ENCODE measurements around the gene UNC45A. TPM values are rescaled to one million over a fixed set of nuclear protein-coding genes. Genes with fewer than 3 reads are reported as not detected.

Gene UNC45A
- total RNA-seq, 4 donors from 2014 or later = 45.6 to 78.4 (median 55.3) TPM

GRCh38 chr15:90914305-90915080 is 20.6 kb upstream of the UNC45A start:
- H3K4me1 ChIP-seq = no peaks in the 10 kb centered on the region
- no peak for TF ChIP-seq CTCF (IDR thresholded peaks at IDR 0.05)
- no peak for TF ChIP-seq POLR2A (IDR thresholded peaks at IDR 0.05)
- H3K27ac ChIP-seq = no peak overlapping the region
- no peak for DNase-seq
- peaks cover 0 to 99% (median 0%) of the 10 kb centered on the region in 3 donors for H3K36me3 ChIP-seq
- H3K4me3 ChIP-seq = no peak overlapping the region
- no peaks in the 10 kb centered on the region for H3K9me3 ChIP-seq
- no peaks in the 10 kb centered on the region for H3K27me3 ChIP-seq

GRCh38 chr15:90915216-90915807 is 19.8 kb upstream of the UNC45A start:
- no peak overlapping the region for H3K4me3 ChIP-seq
- H3K9me3 ChIP-seq = no peaks in the 10 kb centered on the region
- peaks cover 0 to 99% (median 0%) of the 10 kb centered on the region in 3 donors for H3K36me3 ChIP-seq
- no peak for DNase-seq
- no peaks in the 10 kb centered on the region for H3K4me1 ChIP-seq
- H3K27me3 ChIP-seq = no peaks in the 10 kb centered on the region
- TF ChIP-seq CTCF (IDR thresholded peaks at IDR 0.05) = no peak
- no peak for TF ChIP-seq POLR2A (IDR thresholded peaks at IDR 0.05)
- no peak overlapping the region for H3K27ac ChIP-seq

GRCh38 chr15:90915808-90916440 is 19.2 kb upstream of the UNC45A start:
- Histone ChIP-seq H3K27ac (peak overlapping the region in 1 of 4 donors; percentile 3), H3K9me3 (no peaks in the 10 kb centered on the region), H3K4me1 (no peaks in the 10 kb centered on the region), H3K36me3 (peaks cover 0 to 99% (median 0%) of the 10 kb centered on the region in 3 donors), H3K4me3 (no peak overlapping the region), H3K27me3 (no peaks in the 10 kb centered on the region)
- TF ChIP-seq CTCF (IDR thresholded peaks at IDR 0.05) (no peak), POLR2A (IDR thresholded peaks at IDR 0.05) (no peak)
- peak in 2 of 3 donors; percentile 20 to 67 for DNase-seq

GRCh38 chr15:90916461-90916860 is 18.6 kb upstream of the UNC45A start:
- Histone ChIP-seq H3K27me3 (no peaks in the 10 kb centered on the region), H3K9me3 (no peaks in the 10 kb centered on the region), H3K27ac (peak overlapping the region in 1 of 4 donors; percentile 3), H3K36me3 (peaks cover 0 to 99% (median 0%) of the 10 kb centered on the region in 3 donors), H3K4me3 (no peak overlapping the region), H3K4me1 (no peaks in the 10 kb centered on the region)
- DNase-seq = no peak
- TF ChIP-seq POLR2A (IDR thresholded peaks at IDR 0.05) (no peak), CTCF (IDR thresholded peaks at IDR 0.05) (no peak)

GRCh38 chr15:90917569-90917968 is 17.5 kb upstream of the UNC45A start:
- TF ChIP-seq CTCF (IDR thresholded peaks at IDR 0.05) (no peak), POLR2A (IDR thresholded peaks at IDR 0.05) (no peak)
- H3K9me3 ChIP-seq = no peaks in the 10 kb centered on the region
- H3K4me3 ChIP-seq = no peak overlapping the region
- no peaks in the 10 kb centered on the region for H3K4me1 ChIP-seq
- H3K27ac ChIP-seq = no peak overlapping the region
- H3K36me3 ChIP-seq = peaks cover 0 to 95% (median 0%) of the 10 kb centered on the region in 3 donors
- no peaks in the 10 kb centered on the region for H3K27me3 ChIP-seq
- no peak for DNase-seq
